Neural cell (in vitro differentiated cells): ENCODE data around the gene TRIP6. TPM values are rescaled to one million over a fixed set of nuclear protein-coding genes. Genes with fewer than 3 reads are reported as not detected.

Source experiments
- H2AFZ ChIP-seq: fragments of 200-600, 300-800 bp; sonication (generic), shearing (Covaris generic); 2 replicates; pipeline ENCODE4 v1.6.0; 2014; ENCODE audit warnings: low read depth, mild to moderate bottlenecking, antibody characterized with exemption, low read length, moderate library complexity
- H3F3A ChIP-seq: fragments of 200-600 bp; shearing (Covaris generic); 2 replicates; pipeline ENCODE4 v1.6.1; 2016; ENCODE audit warnings: mild to moderate bottlenecking, moderate library complexity, mixed read lengths, antibody characterized with exemption, low read length; ENCODE audit not compliant: insufficient read depth, poor library complexity, severe bottlenecking
- H3K27ac ChIP-seq: fragments of 200-600, 300-800 bp; sonication (generic), shearing (Covaris generic); 2 replicates; pipeline ENCODE4 v1.5.1; 2014; ENCODE audit warnings: mild to moderate bottlenecking, low read length, moderate library complexity
- H3K27me3 ChIP-seq: fragments of 300-800, 200-600 bp; sonication (generic), shearing (Covaris generic); 2 replicates; pipeline ENCODE4 v1.6.0; 2014; ENCODE audit warnings: mild to moderate bottlenecking, low read depth, low read length, moderate library complexity; ENCODE audit not compliant: insufficient read depth
- H3K36me3 ChIP-seq: fragments of 300-800, 200-600 bp; sonication (generic), shearing (Covaris generic); 2 replicates; pipeline ENCODE4 v1.5.1; 2014; ENCODE audit warnings: mild to moderate bottlenecking, antibody characterized with exemption, low read length, moderate library complexity; ENCODE audit not compliant: insufficient read depth
- H3K4me2 ChIP-seq: fragments of 300-800, 200-600 bp; sonication (generic), shearing (Covaris generic); 2 replicates; pipeline ENCODE4 v1.6.0; 2014; ENCODE audit warnings: mild to moderate bottlenecking, low read length
- H3K4me3 ChIP-seq: fragments of 300-800, 200-600 bp; sonication (generic), shearing (Covaris generic); 2 replicates; pipeline ENCODE4 v1.5.1; 2014; ENCODE audit warnings: mild to moderate bottlenecking, low read length, moderate library complexity
- H3K79me2 ChIP-seq: fragments of 200-600 bp; shearing (Covaris generic); replicated peaks from 2 replicates; pipeline ENCODE4 v1.6.0; 2014; ENCODE audit warnings: mild to moderate bottlenecking, low read length, moderate library complexity; ENCODE audit not compliant: insufficient read depth
- H3K9ac ChIP-seq: fragments of 300-800, 200-600 bp; sonication (generic), shearing (Covaris generic); 2 replicates; pipeline ENCODE4 v1.6.1; 2016; ENCODE audit warnings: mild to moderate bottlenecking, low read length, mixed read lengths
- H3K9me2 ChIP-seq: fragments of 200-600 bp; shearing (Covaris generic); 2 replicates; pipeline ENCODE4 v1.6.1; 2016; ENCODE audit warnings: mild to moderate bottlenecking, low read length, mixed read lengths; ENCODE audit not compliant: insufficient read depth
- H3K9me3 ChIP-seq: fragments of 200-600, 300-800 bp; sonication (generic), shearing (Covaris generic); 2 replicates; pipeline ENCODE4 v1.6.1; 2016; ENCODE audit warnings: mild to moderate bottlenecking, mixed run types, low read length, moderate library complexity, mixed read lengths
- H4K20me1 ChIP-seq: fragments of 200-600 bp; shearing (Covaris generic); 2 replicates; pipeline ENCODE4 v1.6.1; 2016; ENCODE audit warnings: mild to moderate bottlenecking, mixed run types; ENCODE audit not compliant: insufficient read depth
- EP300 ChIP-seq: fragments of 450-650 bp; conservative IDR thresholded peaks from 2 replicates; pipeline ENCODE4 v1.6.1; 2014; ENCODE audit warnings: antibody characterized with exemption, mild to moderate bottlenecking, moderate library complexity; ENCODE audit not compliant: poor library complexity, severe bottlenecking
- EZH2 ChIP-seq: fragments of 200-600, 300-800 bp; shearing (Covaris generic), sonication (generic); IDR thresholded peaks from 2 replicates; pipeline ENCODE4 v1.6.1; 2014; ENCODE audit warnings: antibody characterized with exemption, low read length, borderline replicate concordance, mild to moderate bottlenecking; ENCODE audit not compliant: insufficient read depth, poor library complexity, severe bottlenecking
- MXI1 ChIP-seq: fragments of 450-650 bp; conservative IDR thresholded peaks from 2 replicates; pipeline ENCODE4 v1.6.1; 2014; ENCODE audit warnings: antibody characterized with exemption, mild to moderate bottlenecking; ENCODE audit not compliant: poor library complexity, severe bottlenecking
- POLR2AphosphoS5 ChIP-seq: IDR thresholded peaks from 2 replicates; pipeline ENCODE4 v1.6.1; 2012
- RAD21 ChIP-seq: fragments of 450-650 bp; conservative IDR thresholded peaks from 2 replicates; pipeline ENCODE4 v1.6.1; 2014; ENCODE audit warnings: antibody characterized with exemption, mild to moderate bottlenecking, moderate library complexity
- SMC3 ChIP-seq: fragments of 450-650 bp; conservative IDR thresholded peaks from 2 replicates; pipeline ENCODE4 v1.6.1; 2014; ENCODE audit warnings: antibody characterized with exemption, mild to moderate bottlenecking, moderate library complexity; ENCODE audit not compliant: poor library complexity
- TAF1 ChIP-seq: IDR thresholded peaks from 2 replicates; pipeline ENCODE4 v1.6.1; 2012; ENCODE audit warnings: low read depth
- polyA plus RNA-seq: library from polyadenylated mRNA; depleted of rRNA; stranded (reverse); fragments of >200 nt; gene quantifications from 2 replicates; pipeline ENCODE4 v1.2.3, GENCODE V29; 2014
- TF ChIP-seq, protein P1 (sequence below): fragments of 450-650 bp; IDR thresholded peaks from 2 replicates; pipeline ENCODE4 v1.5.1; 2014; ENCODE audit warnings: antibody characterized with exemption, mild to moderate bottlenecking, moderate library complexity; ENCODE audit not compliant: poor library complexity, severe bottlenecking
- TF ChIP-seq, protein P2 (sequence below): IDR thresholded peaks from 2 replicates; pipeline ENCODE4 v1.6.1; 2012; ENCODE audit warnings: borderline replicate concordance

TRIP6 gene
- polyA plus RNA-seq, 1 donor from 2014 or later = 2.1 TPM

DNA sequence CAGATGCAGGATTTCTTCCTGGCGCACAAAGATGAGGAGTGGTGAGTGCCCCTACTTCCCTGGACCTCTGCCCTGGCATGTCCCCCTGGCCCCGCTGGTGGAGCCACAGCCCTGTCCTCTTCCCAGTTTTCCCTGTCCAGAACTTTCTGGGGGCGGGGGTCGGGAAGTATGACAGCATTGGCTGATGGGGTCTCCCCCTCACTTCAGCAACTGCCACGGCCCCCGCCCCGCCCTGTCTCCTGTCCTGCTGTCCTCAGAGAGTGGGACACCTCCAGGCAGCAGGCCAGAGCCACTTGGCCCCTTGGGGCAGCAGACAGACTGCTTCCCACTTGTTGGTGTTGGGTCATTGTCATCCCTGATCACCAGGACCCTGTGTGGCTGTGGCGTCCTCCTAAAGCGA is 15.0 kb downstream of the TRIP6 start:
- H3K36me3 ChIP-seq = peaks cover 2% of the 10 kb centered on the region

DNA sequence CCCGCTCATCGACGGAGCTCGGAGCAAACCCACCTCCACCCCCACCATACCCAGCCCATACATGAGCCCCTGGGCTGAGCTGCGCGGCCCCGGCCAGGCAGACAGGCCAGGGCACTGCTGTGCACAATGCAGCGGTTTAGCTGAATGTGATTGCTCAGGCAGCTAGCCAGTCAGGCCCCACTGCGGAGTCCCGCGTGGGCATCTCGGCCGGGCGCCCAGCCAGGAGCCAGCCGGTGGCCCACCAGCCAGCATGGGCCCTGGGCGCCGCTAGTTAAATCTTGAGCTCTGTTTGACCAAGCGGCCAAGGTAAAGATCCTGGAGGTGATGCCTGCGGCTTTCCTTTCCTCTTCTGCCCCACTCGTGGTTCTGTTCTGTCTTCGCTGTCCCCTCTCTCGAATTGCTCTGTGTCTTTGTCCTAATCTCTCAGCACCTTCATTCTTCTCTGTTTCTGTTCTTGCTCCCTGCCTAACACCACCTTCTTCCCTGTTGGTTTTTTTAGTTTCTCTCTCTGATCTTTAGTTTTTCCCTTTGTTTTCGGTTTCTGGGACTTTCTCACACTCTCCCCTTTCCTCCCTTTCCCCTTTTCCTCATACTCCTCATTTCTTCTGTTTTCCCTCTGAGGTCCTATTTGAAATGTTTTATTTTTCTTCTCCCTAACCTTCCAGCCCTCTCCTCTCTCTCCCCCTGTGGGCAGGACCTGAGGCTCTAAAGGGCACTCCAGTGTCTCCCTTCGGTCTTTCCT is 15.8 kb downstream of the TRIP6 start:
- no peaks in the 10 kb centered on the region for H3K27me3 ChIP-seq
- H3K9ac ChIP-seq = no peak overlapping the region
- no peaks in the 10 kb centered on the region for H3F3A ChIP-seq
- peaks cover 28% of the 10 kb centered on the region for H3K79me2 ChIP-seq
- no peak overlapping the region for H3K4me3 ChIP-seq
- TF ChIP-seq TAF1 = no peak
- no peak for TF ChIP-seq EZH2
- TF ChIP-seq, protein P1, sequence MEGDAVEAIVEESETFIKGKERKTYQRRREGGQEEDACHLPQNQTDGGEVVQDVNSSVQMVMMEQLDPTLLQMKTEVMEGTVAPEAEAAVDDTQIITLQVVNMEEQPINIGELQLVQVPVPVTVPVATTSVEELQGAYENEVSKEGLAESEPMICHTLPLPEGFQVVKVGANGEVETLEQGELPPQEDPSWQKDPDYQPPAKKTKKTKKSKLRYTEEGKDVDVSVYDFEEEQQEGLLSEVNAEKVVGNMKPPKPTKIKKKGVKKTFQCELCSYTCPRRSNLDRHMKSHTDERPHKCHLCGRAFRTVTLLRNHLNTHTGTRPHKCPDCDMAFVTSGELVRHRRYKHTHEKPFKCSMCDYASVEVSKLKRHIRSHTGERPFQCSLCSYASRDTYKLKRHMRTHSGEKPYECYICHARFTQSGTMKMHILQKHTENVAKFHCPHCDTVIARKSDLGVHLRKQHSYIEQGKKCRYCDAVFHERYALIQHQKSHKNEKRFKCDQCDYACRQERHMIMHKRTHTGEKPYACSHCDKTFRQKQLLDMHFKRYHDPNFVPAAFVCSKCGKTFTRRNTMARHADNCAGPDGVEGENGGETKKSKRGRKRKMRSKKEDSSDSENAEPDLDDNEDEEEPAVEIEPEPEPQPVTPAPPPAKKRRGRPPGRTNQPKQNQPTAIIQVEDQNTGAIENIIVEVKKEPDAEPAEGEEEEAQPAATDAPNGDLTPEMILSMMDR = no peak
- no peak for TF ChIP-seq RAD21
- no peak for TF ChIP-seq POLR2AphosphoS5
- no peak for TF ChIP-seq EP300
- TF ChIP-seq, protein P2, sequence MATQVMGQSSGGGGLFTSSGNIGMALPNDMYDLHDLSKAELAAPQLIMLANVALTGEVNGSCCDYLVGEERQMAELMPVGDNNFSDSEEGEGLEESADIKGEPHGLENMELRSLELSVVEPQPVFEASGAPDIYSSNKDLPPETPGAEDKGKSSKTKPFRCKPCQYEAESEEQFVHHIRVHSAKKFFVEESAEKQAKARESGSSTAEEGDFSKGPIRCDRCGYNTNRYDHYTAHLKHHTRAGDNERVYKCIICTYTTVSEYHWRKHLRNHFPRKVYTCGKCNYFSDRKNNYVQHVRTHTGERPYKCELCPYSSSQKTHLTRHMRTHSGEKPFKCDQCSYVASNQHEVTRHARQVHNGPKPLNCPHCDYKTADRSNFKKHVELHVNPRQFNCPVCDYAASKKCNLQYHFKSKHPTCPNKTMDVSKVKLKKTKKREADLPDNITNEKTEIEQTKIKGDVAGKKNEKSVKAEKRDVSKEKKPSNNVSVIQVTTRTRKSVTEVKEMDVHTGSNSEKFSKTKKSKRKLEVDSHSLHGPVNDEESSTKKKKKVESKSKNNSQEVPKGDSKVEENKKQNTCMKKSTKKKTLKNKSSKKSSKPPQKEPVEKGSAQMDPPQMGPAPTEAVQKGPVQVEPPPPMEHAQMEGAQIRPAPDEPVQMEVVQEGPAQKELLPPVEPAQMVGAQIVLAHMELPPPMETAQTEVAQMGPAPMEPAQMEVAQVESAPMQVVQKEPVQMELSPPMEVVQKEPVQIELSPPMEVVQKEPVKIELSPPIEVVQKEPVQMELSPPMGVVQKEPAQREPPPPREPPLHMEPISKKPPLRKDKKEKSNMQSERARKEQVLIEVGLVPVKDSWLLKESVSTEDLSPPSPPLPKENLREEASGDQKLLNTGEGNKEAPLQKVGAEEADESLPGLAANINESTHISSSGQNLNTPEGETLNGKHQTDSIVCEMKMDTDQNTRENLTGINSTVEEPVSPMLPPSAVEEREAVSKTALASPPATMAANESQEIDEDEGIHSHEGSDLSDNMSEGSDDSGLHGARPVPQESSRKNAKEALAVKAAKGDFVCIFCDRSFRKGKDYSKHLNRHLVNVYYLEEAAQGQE = no peak
- H3K9me2 ChIP-seq = no peaks in the 10 kb centered on the region
- H3K27ac ChIP-seq = no peak overlapping the region
- peaks cover 10% of the 10 kb centered on the region for H3K36me3 ChIP-seq
- H3K4me2 ChIP-seq = no peak overlapping the region
- peaks cover 6% of the 10 kb centered on the region for H4K20me1 ChIP-seq
- H3K9me3 ChIP-seq = no peaks in the 10 kb centered on the region
- no peak overlapping the region for H2AFZ ChIP-seq

More for the DNA sequence above, 15.0 kb downstream of the TRIP6 start:
- H3K27me3 ChIP-seq = no peaks in the 10 kb centered on the region
- TF ChIP-seq SMC3 (no peak), MXI1 (no peak), EP300 (no peak), EZH2 (no peak), POLR2AphosphoS5 (no peak), TAF1 (no peak), RAD21 (no peak)
- TF ChIP-seq, protein P2 = no peak
- TF ChIP-seq, protein P1 = no peak
- no peak overlapping the region for H2AFZ ChIP-seq
- no peak overlapping the region for H3K4me2 ChIP-seq
- H3K4me3 ChIP-seq = no peak overlapping the region
- no peaks in the 10 kb centered on the region for H3K9me2 ChIP-seq
- H4K20me1 ChIP-seq = peaks cover 6% of the 10 kb centered on the region
- H3K9me3 ChIP-seq = no peaks in the 10 kb centered on the region
- no peak overlapping the region for H3K9ac ChIP-seq
- peaks cover 36% of the 10 kb centered on the region for H3K79me2 ChIP-seq
- no peak overlapping the region for H3K27ac ChIP-seq
- H3F3A ChIP-seq = no peaks in the 10 kb centered on the region
